Osteoblast (primary cell): ENCODE measurements around the gene CDK4. TPM values are rescaled to one million over a fixed set of nuclear protein-coding genes. Genes with fewer than 3 reads are reported as not detected.
A peak's percentile ranks its signal among the peaks of the same experiment; 100 is the strongest.

Experiments
- DNase-seq: peaks from one replicate; pipeline ENCODE4 v3.0.0; 2011; ENCODE audit warnings: low spot score, mixed read lengths; ENCODE audit not compliant: insufficient read length; ENCODE audit errors: missing footprints
- H2AFZ ChIP-seq: 2 replicates; pipeline ENCODE4 v1.6.0; 2011; ENCODE audit warnings: mild to moderate bottlenecking, low read length
- H3K27ac ChIP-seq: 2 replicates; pipeline ENCODE4 v1.5.1; 2011; ENCODE audit warnings: mild to moderate bottlenecking, low read depth, low read length, moderate library complexity
- H3K27me3 ChIP-seq: 2 replicates; pipeline ENCODE4 v1.6.0; 2012; ENCODE audit warnings: mild to moderate bottlenecking, control low read depth, inconsistent platforms, low read length, moderate library complexity; ENCODE audit not compliant: insufficient read depth
- H3K36me3 ChIP-seq: 2 replicates; pipeline ENCODE4 v1.5.1; 2011; ENCODE audit warnings: mild to moderate bottlenecking, low read length, control low read depth, moderate library complexity; ENCODE audit not compliant: insufficient read depth
- H3K4me1 ChIP-seq: 2 replicates; pipeline ENCODE4 v1.5.1; 2011; ENCODE audit warnings: mild to moderate bottlenecking, low read length, control low read depth, moderate library complexity; ENCODE audit not compliant: insufficient read depth
- H3K4me2 ChIP-seq: 2 replicates; pipeline ENCODE4 v1.6.0; 2011; ENCODE audit warnings: mild to moderate bottlenecking, low read length; ENCODE audit not compliant: insufficient read depth
- H3K4me3 ChIP-seq: fragments of 200-600 bp; sonication (generic); 3 replicates; pipeline ENCODE4 v1.5.1; 2012; ENCODE audit warnings: mild to moderate bottlenecking, low read length, inconsistent platforms; ENCODE audit not compliant: insufficient read depth
- H3K79me2 ChIP-seq: 2 replicates; pipeline ENCODE4 v1.6.0; 2012; ENCODE audit warnings: mild to moderate bottlenecking, low read length, control low read depth, inconsistent platforms; ENCODE audit not compliant: insufficient read depth
- H3K9me3 ChIP-seq: 2 replicates; pipeline ENCODE4 v1.5.1; 2011; ENCODE audit warnings: low read depth, low read length, control low read depth
- H4K20me1 ChIP-seq: 2 replicates; pipeline ENCODE4 v1.6.0; 2012; ENCODE audit warnings: mild to moderate bottlenecking, low read length, control low read depth; ENCODE audit not compliant: insufficient read depth
- CTCF ChIP-seq: IDR thresholded peaks from 2 replicates; pipeline ENCODE4 v1.5.1; 2011; ENCODE audit warnings: mild to moderate bottlenecking, low read depth, low read length, moderate library complexity; ENCODE audit errors: extremely low read depth
- total RNA-seq: library from RNA; depleted of rRNA; stranded (reverse); fragments of >200 nt; gene quantifications from 2 replicates; pipeline ENCODE4 v1.2.3, GENCODE V29; 2012

Gene CDK4
- total RNA-seq, 1 donor = 293 TPM

DNA sequence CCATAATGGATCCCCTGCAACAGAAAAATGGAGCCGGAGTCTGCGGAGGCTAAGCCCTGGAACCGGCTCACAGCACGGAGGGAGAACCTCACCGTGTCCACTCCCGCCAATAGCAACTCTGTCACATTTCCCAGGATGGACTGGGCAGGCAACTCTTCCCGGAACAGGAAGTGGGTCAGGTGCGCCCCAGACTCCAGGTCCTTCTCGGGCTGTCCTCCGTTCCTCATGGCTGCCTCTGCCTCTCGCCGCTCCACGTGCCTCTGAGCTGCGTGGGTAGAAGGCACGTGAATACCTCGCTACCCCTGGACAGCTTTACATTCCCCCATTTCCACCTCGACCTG, 12.5 kb upstream of the CDK4 start:
- peaks cover 46% of the 10 kb centered on the region for H3K27me3 ChIP-seq
- H2AFZ ChIP-seq = no peak overlapping the region

GRCh38 chr12:57763881-57764661, 12.0 kb upstream of the CDK4 start:
- no peak overlapping the region for H3K4me2 ChIP-seq
- no peaks in the 10 kb centered on the region for H3K79me2 ChIP-seq
- H3K36me3 ChIP-seq = peaks cover 8% of the 10 kb centered on the region
- no peak overlapping the region for H3K4me3 ChIP-seq
- no peak overlapping the region for H2AFZ ChIP-seq
- H3K27me3 ChIP-seq = peaks cover 46% of the 10 kb centered on the region
- no peak overlapping the region for H3K27ac ChIP-seq
- H3K9me3 ChIP-seq = no peaks in the 10 kb centered on the region
- H3K4me1 ChIP-seq = peaks cover 22% of the 10 kb centered on the region
- no peak for TF ChIP-seq CTCF
- no peak for DNase-seq
- H4K20me1 ChIP-seq = peaks cover 4% of the 10 kb centered on the region

More for the DNA sequence above, 12.5 kb upstream of the CDK4 start:
- H3K27ac ChIP-seq = no peak overlapping the region
- H3K9me3 ChIP-seq = no peaks in the 10 kb centered on the region
- TF ChIP-seq CTCF = no peak
- no peaks in the 10 kb centered on the region for H3K79me2 ChIP-seq
- peaks cover 4% of the 10 kb centered on the region for H4K20me1 ChIP-seq
- H3K4me2 ChIP-seq = peak overlapping the region; percentile 68
- peaks cover 13% of the 10 kb centered on the region for H3K36me3 ChIP-seq
- peaks cover 22% of the 10 kb centered on the region for H3K4me1 ChIP-seq
- peak overlapping the region; percentile 56 for H3K4me3 ChIP-seq
- DNase-seq = no peak

- no peaks in the 10 kb centered on the region for H3K36me3 ChIP-seq
- no peak overlapping the region for H3K4me2 ChIP-seq
- H3K4me3 ChIP-seq = no peak overlapping the region
- no peak for TF ChIP-seq CTCF
- H3K9me3 ChIP-seq = no peaks in the 10 kb centered on the region
- no peak for DNase-seq
- peaks cover 57% of the 10 kb centered on the region for H3K27me3 ChIP-seq
- no peak overlapping the region for H2AFZ ChIP-seq
- no peaks in the 10 kb centered on the region for H3K79me2 ChIP-seq
- H3K4me1 ChIP-seq = peaks cover 21% of the 10 kb centered on the region
- peaks cover 4% of the 10 kb centered on the region for H4K20me1 ChIP-seq
- H3K27ac ChIP-seq = no peak overlapping the region
Observed at GRCh38 chr12:57762463-57762862, 10.4 kb upstream of the CDK4 start.

DNA sequence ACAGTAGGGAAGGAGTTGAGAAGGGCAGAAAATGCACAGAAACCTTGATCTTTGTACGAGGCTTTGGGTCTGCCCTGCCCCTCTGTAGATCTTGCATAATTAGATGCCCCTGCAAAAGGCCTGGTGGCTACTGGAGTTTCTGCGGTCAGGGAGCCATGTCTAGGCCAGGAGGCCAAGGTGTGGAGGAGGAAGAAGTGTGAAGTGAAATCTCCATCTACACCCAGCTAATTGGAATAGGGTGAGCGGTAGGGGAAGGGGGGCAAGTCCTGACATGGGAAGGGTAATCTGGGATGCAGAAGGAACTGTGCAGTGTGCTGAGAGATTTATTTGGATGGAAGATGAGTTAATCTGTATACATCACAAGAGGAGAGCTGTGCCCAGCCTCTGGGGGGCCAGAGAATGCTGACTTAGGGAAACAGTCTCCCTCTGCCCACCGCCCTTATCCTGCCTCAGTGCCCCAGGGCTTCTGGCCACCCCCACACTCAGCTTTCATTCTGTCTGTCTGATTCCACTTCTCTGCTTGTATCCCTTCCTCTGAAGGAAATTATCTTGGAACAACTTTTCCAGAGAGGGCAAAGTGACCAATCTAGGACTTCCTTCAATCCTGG, 9.4 kb upstream of the CDK4 start:
- Histone ChIP-seq H3K27me3 (peaks cover 53% of the 10 kb centered on the region), H3K36me3 (no peaks in the 10 kb centered on the region), H3K9me3 (no peaks in the 10 kb centered on the region), H4K20me1 (peaks cover 4% of the 10 kb centered on the region), H3K79me2 (no peaks in the 10 kb centered on the region), H2AFZ (no peak overlapping the region), H3K27ac (no peak overlapping the region), H3K4me1 (peaks cover 11% of the 10 kb centered on the region), H3K4me2 (no peak overlapping the region), H3K4me3 (no peak overlapping the region)
- no peak for TF ChIP-seq CTCF
- DNase-seq = no peak
